Measurements from ENCODE around the gene AADACL4.
"Not testable (repeated sequence)": the region's sequence is repeated elsewhere in the genome, so short reads cannot be mapped to it uniquely, and the experiment has no call there.

AADACL4 gene

DNA sequence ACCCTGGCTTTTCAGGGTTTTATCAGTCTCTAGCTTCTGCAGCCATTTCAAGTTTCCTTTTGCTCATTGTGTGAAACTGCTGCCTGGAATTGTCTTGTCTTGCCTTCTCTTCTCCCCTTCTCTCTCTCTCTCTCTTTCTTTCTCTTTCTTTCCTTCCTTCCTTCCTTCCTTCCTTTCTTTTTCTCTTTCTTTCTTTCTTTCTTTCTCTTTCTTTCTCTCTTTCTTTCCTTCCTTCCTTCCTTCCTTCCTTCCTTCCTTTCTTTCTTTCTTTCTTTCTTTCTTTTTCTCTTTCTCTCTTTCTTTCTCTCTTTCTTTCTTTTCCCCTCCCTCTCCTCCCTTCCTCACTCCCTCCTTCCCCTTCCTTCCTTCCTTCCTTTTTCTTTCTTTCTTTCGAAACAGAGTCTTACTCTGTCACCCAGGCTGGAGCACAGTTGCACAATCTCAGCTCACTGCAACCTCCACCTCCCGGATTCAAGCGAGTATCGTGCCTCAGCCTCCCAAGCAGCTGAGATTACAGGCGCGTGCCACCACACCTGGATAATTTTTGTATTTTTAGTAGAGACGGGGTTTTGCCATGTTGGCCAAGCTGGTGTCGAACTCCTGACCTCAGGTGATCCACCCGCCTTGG, 14.1 kb downstream of the AADACL4 start:
- DNase-seq (ENCODE audit: low spot score); FAIRE-seq: not testable (repeated sequence)

DNA sequence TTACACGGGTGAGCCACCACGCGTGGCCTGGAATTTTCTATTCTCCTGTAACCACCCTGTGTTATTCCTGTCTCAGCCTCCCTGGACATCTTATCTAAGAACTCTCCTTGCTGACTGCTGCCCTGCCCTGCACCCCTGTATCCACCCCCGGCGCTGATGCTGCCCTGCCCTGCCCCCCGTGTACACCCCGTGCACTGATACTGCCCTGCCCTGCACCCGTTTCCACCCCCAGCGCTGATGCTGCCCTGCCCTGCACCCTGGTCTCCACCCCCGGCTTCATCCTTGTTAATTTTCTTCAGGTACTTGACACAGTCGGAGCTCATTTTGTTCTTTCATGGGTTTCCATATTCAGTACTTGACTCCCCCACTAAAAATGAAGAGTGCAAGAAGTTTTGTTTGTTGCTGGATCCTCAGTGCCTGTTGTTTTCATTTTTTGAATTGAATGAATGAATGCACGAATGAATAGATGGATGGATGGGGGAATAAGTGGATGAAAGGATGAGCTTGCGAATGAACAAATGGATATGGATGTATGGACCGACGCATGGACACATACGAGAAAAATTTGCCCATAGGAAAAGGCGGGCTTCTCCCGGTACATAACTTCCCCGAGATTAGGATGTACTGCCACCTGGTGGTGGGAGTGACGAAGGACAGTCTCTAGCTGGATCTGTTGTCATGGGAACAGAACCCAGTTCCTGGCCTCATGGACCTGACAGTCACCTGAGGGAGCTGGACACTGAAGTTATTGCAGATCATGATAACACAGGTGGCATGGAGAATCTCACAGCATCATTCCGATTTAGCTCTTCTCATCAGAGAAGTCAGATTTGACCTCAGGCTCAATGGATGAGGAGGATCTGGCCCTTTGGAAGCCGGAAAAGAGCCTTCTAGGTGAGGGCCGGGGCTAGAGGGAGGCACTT, 14.9 kb downstream of the AADACL4 start:
- peak; percentile 82 for DNase-seq (ENCODE audit: low spot score)
- no peak for FAIRE-seq

DNA sequence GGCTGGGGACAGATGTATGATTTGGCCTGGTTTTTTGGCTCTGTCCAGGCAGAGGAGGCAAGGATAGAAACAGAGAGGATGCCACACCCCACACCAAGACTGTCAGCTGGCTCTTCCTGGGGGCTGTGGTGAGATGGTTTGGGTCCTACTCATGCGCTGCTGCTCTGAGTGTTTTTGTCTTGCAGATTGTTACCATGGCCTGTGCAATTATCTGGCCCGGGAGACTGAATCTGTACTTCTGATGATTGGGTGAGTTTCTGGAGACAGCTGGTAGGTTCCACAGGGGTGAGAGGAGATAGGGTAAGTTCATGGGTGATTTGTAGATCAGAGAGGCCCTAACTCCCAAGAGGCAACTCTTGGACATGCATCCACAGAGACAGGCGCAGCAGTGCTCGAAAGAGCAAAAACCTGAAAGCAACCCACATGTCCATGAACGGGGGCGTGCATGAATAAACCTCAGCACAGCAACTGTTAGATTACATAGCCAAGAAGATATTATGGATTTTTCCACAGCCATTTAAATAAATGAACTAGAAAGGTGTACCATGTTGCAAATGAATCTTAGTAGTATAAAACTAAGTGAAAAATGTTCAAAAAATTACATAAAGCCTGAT, 17.8 kb downstream of the AADACL4 start:
- DNase-seq (ENCODE audit: low spot score) (no peak), FAIRE-seq (no peak)

DNA sequence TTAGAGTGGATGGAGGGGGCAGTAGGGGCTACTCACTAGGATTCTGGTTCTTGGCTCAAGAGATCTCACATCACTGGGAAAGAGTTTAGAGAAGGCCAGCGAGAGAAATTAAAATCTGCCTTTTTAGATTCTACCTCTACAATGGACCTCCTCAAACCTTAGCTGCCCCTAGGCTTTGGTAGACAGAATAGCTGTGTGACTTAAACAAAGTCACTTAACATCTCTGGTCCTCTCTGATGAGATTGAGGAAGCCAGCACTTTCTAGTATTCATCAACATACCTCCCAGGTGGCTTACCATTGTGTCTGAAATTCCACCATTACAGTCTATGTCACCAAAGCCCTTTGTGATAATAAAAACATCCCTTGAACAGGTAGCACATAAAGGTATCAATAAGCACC, 18.7 kb downstream of the AADACL4 start:
- DNase-seq (ENCODE audit: low spot score) (no peak), FAIRE-seq (no peak)

DNA sequence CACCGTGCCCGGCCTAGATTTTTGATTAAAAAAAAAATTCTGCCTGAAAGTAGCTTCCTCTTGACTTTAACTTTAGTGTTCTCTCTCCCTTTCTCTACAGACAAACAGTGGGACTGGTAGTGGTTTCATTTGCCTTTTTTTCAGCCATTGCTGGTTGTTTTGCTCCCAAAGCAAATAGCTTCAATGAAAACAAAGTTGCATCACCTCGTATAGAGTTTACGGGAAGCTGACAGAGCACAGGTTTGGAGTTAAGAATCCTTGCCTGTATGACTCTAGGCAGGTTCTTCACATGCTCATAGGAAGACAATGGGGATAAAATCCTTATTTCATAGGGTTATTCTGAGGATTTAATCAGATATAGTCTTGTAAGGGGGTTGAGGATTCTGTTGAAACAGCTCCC, 21.6 kb downstream of the AADACL4 start:
- FAIRE-seq = no peak

DNA sequence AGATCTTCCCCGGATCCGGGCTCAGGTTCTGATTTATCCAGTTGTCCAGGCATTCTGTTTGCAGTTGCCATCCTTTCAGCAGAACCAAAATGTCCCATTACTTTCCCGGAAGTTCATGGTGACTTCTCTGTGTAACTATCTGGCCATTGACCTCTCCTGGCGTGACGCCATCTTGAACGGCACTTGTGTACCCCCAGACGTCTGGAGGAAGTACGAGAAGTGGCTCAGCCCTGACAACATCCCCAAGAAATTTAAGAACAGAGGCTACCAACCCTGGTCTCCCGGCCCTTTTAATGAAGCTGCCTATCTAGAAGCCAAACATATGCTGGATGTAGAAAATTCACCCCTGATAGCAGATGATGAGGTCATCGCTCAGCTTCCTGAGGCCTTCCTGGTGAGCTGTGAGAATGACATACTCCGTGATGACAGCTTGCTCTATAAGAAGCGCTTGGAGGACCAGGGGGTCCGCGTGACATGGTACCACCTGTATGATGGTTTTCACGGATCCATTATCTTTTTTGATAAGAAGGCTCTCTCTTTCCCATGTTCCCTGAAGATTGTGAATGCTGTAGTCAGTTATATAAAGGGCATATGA, 22.4 kb downstream of the AADACL4 start:
- DNase-seq (ENCODE audit: low spot score) (no peak), FAIRE-seq (no peak)

More for the DNA sequence above, 21.6 kb downstream of the AADACL4 start:
- no peak for DNase-seq (ENCODE audit: low spot score)

DNA sequence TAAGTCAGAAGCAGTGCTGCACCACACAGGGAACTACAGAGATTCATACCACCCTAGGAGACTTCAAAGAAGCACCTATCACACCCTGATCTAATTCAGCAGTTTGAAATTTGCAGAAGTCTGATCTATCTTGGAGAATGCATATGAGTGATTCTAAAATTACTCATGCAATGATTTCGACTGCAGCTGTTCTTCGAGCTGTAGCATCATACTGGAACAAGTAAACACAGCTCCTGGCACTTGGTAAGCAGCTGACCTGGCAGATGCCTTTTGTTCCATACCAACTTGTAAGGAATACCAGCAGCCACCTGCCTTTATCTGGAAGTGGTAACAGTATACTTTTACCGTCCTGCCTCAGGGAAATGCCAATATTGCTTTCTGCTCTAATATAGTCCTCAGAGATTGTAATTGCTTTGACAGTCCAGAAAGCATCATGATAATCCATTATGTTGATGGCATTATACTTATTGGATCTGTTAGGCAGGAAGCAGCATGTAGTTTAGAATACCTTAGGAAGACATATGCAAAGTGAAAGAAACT, 25.7 kb downstream of the AADACL4 start:
- FAIRE-seq (no peak), DNase-seq (ENCODE audit: low spot score) (no peak)

DNA sequence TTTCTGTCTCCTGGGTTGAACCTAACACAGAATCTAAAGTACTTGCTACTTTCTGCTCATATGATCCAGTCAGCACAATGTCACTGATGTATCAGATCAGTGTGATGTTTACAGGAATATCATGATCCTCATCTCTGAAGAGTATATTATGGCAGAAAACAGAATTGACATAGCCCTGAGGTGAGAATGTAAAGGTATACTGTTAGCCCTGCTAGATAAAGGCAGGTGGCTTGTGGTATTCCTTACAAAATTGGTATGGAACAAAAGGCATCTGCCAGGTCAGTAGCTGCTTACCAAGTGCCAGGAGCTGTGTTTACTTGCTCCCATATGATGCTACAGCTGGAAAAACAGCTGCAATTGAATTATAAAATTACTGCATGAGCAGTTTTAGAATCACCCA, 30.5 kb downstream of the AADACL4 start:
- no peak for DNase-seq (ENCODE audit: low spot score)
- no peak for FAIRE-seq

DNA sequence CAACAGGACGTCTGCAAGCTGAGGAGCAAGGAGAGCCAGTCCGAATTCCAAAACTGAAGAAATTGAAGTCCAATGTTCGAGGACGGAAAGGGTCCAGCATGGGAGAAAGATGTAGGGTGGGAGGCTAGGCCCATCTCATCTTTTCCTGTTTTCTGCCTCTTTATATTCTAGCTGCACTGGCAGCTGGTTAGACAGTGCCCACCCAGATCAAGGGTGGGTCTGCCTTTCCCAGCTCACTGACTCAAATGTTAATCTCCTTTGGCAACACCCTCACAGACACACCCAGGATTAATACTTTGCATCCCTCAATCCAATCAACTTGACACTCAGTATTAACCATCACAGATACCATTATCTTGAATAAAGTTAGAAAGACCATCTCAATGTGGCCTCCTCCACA, 32.2 kb downstream of the AADACL4 start:
- DNase-seq (ENCODE audit: low spot score); FAIRE-seq: not testable (repeated sequence)

DNA sequence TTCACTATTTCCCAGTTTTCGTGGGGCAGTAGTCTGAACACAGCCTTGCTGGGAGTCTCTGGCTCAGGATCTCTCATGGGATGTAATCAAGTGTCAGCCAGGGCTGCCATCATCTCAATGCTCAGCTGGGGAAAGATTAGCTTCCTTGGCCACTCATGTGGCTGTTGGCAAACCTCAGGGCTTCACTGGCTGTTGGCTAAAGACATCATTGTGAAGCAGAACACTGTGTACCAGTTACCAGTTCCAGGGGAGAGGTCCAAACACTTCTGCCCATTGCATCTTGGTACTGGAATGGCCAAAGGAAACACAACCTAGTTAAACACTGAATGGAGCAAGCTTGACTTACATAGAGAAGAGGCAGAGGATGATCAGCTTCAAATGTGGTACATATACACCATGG, 33.7 kb downstream of the AADACL4 start:
- DNase-seq (ENCODE audit: low spot score) (no peak), FAIRE-seq (no peak)

DNA sequence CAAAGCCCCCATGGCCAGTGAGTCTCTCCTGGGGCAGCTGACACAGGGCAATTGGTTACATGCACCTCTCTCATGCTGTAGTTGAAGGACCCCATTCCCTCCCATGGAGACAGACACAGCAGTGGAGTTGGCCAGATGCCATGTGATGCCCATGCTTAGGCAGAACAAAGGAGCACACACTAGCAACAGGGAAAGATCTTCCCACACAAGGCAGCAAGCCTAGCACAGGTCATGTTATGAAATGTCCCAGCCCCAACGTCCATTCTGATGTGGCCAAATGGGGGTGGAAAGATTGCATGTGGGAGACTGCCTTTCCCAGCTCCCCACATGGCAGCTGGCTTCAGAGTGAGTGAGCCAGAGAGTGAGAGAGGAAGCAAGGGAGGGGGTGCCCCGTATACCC, 34.5 kb downstream of the AADACL4 start:
- no peak for FAIRE-seq
- DNase-seq (ENCODE audit: low spot score) = no peak

DNA sequence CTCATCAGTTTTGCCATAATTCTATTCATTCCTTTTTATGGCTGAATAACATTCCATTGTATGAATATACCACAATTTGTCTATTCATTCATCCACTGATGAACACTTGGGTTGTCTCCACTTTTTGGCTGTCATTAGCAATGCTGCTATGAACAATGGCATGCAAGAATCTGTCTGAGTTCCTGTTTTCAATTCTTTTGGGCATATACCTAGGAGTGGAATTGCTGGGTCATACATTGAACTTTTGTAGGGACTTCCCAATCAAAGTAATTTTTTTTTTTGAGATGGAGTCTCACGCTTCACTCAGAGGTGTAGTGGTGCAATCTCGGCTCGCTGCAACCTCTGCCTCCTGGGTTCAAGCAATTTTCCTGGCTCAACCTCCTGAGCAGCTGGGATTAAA, 34.9 kb downstream of the AADACL4 start:
- DNase-seq (ENCODE audit: low spot score) (no peak), FAIRE-seq (no peak)

DNA sequence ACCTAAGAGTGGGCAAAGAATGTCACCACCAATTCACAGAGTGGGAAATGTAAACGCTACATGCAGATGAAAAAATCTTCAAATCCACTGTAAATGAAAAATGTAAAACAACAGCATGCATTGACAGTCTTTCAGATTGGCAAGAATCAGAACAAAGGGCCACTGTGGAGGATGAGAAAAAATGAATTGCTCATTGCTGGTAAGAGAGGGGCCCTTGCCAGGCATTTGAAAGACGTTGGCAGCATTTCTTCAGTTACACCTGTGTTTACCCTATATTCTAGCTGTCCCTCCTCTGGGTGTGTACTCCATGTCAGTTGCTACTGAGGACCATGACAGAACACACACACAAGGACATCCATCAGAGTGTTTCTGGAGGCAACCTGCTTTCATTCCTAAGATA, 46.3 kb downstream of the AADACL4 start:
- no peak for FAIRE-seq

DNA sequence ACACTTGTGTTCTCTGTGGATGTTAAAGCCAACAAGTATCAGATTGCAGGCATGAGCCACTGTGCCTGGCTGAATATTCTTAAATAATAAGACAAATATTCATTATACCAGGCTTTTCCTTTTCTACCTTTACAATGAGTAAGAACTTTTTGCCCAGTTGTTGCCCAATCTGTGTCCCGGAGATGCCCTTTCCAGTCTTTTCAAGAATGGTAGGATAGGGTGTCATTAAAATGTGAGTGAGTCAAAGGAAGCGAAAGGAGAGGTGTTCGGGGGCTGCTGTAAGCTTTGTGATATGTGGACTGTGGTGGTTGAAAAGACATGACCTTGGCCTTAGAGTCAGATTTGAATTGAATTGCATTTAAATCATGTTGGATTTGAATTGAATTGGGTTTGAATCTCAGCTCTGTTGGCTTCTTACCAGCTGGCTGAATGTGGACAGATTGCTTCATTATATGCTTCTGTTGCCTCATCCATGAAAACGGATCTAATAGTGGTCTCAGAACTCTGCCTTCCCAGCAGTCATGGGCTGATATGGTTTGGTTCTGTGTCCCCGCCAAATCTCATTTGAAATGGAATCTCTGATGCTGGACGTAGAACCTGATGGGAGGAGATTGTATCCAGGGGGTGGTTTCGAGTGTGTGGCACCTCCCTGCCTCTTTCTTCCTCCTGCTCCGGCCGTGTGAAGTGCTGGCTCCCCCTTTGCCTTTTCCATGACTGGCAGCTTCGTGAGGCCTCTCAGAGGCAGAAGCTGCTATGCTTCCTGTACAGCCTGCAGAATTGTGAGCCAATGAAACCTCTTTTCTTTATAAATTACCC, 49.3 kb downstream of the AADACL4 start:
- DNase-seq (ENCODE audit: low spot score) (no peak), FAIRE-seq (no peak)

More for the DNA sequence above, 46.3 kb downstream of the AADACL4 start:
- DNase-seq (ENCODE audit: low spot score) = no peak

DNA sequence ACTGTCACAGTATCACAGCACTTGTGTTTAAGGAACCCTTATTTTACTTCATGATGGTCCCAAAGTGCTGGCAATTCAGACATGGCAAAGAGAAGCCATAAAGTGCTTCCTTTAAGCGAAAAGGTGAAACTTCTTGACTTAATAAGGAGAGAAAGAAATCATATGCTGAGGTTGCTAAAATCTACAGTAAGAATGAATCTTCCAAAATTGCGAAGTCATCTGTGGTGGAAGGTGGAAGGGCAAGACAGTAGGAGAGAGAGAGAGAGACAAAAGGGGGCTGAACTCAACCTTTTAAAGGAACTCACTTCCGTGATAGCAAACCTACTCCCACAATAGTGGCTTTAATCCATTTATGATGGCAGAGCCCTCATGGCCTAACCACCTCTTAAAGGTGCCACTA, 52.8 kb downstream of the AADACL4 start:
- no peak for FAIRE-seq

DNA sequence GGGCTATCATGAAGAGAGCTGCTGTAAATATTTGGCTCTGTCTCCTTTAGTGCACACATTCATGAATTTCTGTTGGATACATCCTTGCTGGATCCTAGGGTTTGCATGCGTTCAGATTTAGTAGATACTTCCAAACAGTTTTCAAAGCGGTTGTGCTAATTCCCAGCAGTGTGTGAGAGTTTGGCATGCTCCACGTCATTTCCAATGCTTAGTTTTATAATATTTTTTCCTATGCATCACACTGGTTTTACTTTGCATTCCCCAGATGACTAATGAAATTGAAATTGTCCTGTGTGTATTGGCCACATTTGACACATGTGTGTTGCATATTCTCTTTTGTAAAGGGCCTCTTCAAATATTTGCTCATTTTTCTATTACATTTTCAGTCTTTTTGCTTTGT, 53.5 kb downstream of the AADACL4 start:
- FAIRE-seq = no peak

More for the DNA sequence above, 52.8 kb downstream of the AADACL4 start:
- no peak for DNase-seq (ENCODE audit: low spot score)

DNA sequence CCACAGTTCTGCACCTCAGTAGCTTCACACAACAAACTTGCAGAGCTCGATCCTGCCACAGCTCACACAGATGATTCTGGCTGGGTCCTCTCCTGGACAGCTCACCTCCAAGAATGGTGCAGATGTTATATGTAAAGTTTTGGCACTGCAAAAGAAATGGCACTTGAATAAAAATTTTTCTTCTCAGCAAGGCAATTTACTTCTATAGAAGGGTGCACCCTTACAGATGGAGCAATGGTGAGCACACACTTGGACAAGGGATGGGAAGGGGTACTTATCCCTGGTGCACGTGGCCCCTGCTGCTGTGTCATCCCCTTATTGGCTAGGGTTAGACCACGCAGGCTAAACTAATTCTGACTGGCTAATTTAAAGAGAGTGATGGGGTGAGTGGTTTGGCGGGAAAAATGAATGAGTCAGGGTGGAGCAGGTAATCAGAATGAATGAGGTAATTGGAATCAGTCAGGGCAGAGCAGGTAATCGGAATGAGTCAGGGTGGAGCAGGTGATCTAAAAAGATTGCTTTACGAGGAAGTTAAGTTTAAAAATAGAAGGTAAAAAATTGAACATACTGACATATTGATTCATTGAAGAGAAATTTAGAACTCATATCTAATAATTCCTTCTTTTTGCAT, 60.1 kb downstream of the AADACL4 start:
- no peak for FAIRE-seq

More for the DNA sequence above, 53.5 kb downstream of the AADACL4 start:
- no peak for DNase-seq (ENCODE audit: low spot score)

DNA sequence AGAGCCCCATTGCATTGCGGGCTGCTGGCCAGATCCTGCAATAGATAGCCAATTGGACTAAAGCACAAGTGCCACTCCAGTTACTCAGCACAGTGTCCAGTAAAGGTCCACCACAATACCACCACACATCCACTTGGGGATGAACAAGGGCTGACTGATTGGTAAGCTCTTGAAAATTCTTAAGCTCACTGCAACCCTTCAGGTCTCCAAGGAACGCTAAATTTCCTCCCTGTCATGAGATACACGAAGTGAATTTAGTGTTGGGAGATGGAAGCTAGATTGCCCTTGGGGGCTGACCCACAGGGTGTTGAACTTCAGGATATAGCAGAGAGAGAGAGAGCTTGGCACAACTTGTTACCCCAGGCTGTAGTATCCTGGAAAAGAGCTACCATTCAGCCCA, 62.2 kb downstream of the AADACL4 start:
- no peak for DNase-seq (ENCODE audit: low spot score)
- no peak for FAIRE-seq

More for the DNA sequence above, 60.1 kb downstream of the AADACL4 start:
- DNase-seq (ENCODE audit: low spot score) = no peak

DNA sequence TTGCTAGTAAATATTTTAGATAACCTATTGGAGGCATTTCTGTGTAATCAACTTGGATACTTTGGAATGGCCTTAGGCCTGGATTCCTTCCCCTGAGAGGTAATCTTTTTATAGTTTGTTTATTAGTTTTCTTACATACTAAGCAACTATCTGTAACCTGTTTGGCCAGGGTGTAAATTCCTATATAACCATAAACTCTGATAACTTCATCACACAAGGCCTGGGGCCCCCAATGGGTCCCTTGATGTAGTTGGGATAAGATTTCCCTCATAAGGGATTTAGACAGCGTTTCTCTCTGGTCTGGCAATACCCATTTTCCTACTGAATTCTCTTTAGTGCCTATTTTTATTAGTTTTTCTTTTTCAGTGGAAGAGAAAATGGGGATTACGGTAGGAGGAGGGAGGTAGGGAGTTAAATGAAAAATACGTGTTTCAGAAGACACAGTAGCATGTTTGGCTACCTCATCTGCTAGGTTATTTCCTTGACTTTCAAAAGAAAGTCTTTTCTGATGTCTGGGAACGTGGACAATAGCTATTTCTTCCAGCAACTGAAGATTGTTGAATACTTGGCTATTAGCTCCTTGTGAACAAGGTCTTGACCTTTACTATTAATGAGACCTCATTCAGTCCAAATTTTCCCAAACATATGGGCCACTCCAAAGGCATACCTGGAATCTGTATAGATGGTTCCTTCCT, 64.7 kb downstream of the AADACL4 start:
- FAIRE-seq = no peak
- no peak for DNase-seq (ENCODE audit: low spot score)

DNA sequence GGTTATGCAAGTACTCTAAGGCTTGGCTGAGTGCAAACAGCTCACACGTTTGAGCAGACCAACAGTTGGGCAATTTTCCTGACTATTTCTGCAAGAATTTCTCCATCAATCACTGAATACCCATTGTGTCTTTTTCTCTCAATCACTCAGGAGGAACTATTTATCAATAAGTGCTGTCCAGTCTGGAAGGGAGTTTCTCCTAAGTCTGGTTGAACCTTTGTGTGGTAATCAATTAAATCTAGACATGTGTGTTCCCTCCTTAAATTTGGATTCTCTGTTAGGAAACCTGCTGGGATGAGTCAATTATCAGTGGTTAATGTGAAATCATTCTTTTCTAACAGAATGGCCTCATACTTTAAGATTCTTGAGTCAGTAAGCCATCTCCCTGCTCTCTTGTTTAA, 65.2 kb downstream of the AADACL4 start:
- DNase-seq (ENCODE audit: low spot score) (no peak), FAIRE-seq (no peak)

Measured in urothelium cell line (cell line).